HG03442 (cell line): ENCODE results near the gene LYRM4.

Experiments
- ATAC-seq: cut with Tn5 transposase; IDR thresholded peaks from one replicate; pipeline ENCODE4 v1.9.1; 2021; ENCODE audit warnings: mild to moderate bottlenecking, moderate library complexity; ENCODE audit not compliant: unreplicated experiment

Gene LYRM4

DNA sequence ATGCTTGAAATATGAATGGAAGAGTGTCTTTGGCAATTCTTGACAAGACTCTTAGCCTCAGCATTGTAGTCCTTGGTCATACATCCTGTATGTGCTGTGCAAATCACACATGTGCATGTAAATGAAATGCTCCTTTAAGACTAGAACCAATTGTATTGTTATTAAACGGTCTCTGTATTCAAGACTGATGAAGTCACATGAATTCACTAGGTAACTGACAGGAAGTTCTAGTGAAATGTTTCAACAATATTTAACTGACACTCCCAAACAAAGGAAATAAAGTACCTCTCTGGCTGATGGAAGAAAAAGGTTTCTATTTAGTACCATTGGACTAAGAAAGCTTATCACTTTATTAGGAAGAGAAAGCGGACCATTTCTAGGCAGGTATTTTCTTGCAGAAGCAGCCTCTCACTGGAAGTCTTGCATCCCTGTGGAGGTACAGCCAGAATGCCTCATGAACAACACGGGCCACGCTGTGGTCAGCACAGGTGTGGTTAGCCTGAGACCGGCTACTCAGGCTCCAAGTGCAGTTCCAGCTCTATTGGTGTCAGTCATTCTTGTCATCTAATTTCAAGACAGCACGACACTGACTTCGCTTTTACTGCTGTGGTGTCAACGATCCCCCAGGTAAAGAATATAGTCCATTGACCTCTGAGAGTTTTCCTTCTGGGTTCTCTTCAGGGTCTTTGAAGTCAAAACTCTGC is 158.3 kb downstream of the LYRM4 start:
- no peak for ATAC-seq

DNA sequence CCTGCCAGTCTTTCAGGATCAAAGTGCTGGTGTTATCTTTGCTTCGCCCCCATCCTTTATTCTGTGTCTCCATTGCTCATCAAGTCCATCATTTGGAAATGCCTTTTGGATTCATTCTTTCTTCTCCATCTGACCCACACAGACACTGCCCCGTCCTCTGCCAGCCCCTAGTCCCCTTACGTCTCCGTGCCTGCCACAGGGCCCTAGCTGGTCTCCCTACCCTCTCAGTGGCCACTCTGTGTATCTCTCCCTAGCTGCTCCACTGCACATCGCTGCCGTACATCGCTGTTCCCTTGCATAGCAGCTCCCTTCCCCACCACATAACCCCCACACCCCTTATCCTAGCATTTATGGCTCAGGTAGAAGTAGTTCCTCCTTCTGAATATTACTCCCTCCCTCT is 159.9 kb downstream of the LYRM4 start:
- ATAC-seq: no peak

DNA sequence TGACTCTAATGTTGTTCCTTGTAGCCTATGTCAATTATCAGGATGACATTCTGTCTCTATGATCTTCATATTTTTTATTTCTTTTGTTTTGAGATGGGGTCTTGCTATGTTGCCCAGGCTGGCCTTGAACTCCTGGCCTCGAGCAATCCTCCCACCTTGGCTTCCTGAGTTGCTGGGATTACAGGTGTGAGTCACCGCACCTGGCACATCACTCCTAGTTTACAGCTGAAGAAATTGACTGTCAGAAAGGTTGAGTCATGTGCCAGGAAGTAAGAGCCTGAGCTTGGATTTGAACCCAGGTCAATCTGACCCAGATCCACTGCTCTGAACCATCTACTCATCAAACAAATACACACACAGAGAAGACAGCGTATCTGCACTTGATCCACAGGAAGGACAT is 161.2 kb downstream of the LYRM4 start:
- no peak for ATAC-seq

DNA sequence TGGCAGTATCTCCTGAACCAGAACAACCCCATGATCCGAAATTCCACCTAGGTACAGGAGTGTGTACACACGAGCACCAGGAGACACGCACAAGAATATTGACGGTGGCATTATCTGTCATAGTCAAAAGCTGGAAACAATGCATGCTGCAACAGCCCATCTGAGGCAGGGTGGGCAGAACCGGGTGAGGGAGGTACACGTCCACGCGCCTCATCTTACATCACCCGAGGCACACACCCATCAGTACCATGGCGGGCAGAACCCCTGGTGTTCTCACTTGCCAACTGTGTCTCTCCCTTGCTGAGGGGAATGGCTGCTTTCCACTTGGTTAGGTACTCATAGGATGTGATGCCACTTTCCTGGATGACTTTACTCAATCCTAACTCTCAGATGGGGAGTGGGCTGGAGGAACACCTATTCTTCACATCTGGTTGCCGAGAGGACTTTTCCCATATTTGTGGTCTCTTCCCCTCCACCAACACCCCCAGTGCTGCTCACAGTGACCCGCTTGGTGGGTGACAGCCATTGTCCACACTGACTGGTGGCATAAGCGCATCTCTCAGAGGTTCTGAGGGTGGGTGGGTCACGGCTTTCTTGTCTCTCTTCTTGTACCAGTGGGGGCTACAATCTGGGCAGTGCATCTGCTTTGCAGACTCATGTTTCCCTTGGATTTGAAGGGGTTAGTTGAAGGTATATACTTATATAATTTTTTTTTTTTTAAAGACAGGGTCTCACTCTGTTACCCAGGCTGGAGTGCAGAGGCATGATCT is 162.1 kb downstream of the LYRM4 start:
- no peak for ATAC-seq

DNA sequence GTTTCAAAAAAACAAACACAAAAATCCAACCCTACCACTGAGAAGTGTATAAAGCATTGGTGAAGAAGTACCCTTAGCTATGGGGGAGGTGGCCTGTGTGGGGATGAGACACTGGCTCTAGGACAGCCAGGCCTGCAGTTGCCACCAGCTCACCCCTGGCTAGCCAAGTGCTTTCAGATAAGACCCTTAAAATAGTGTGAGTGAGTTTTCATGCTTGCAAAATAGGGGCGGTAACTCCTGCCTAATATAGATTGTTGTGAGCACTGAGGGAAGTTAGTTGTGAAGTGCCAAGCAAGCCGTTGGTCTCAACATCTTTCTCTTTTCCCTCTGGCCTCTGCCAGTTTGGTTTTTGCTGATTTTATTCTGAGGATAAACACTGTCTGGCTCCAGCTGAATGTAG is 164.3 kb downstream of the LYRM4 start:
- ATAC-seq: no peak

DNA sequence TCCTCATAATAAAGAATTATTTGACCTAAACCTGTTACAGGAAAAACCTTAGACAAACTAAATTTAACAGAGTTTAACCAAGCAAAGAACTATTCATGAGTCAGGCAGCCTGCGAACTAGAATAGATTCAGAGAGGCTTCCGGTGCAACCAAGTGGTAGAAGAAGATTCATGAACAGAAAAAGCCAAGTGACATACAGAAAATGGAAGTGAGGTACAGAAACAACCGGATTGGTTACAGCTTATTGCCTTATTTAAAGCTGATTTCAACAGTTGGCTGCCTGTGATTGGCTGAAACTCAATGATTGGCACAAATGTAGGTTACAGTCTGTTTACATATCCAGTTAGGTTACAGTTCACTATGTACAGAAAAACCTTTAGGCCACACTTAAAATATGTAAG is 165.5 kb downstream of the LYRM4 start:
- ATAC-seq: peak; percentile 64

DNA sequence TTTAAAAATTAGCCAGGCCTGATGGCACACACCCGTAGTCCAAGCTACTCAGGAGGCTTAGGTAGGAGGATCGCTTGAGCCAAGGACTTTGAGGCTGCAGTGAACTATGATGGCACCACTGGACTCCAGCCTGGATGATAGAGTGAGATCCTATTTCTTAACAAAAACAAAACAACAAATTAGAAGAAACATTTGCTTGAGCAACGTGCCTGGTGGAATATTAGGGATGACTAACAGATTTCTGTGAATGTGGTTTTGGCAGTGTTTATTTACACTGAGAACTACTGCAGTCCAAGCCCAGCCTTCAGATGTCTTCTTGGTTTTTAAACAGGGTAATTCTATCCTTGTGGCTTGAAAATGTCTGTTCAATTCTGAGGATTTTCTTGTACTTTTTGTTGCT is 166.4 kb downstream of the LYRM4 start:
- no peak for ATAC-seq

DNA sequence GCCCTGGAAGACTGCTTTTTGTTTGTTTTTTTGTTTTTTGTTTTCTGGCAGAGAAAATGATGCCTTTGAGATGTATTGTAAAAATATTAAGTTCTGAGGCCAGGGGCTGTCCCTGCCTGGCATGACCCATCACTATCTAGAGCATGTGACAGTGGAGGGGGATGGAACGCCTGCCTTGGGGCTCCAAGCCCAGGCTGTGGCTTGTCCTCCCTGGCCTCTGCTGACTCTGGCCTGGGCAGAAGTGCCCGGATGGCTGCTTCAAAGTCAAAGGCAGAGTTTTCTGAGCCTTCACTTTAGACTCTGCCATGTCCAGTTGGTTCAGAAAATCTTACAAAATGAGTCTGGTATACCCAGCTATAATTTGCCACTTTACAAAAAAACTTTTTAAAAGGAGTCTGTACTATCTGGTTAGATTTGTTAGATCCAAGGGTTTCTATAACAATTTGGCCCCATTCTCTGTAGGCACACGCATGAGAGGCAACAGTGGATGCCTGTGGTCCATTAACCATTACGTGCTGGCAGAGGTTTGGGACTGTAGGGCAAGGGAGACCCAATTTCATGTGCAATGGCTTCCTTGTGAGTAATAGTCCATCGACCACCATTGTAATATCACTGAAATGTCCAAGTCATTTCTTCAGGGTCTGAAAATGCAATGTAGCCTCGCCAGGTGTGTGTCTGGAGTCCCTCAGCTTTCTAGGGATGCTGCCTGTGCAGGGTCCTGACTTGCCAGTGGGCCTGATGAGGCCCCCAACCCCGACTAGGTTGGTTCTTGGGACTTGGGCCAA is 167.3 kb downstream of the LYRM4 start:
- no peak for ATAC-seq

DNA sequence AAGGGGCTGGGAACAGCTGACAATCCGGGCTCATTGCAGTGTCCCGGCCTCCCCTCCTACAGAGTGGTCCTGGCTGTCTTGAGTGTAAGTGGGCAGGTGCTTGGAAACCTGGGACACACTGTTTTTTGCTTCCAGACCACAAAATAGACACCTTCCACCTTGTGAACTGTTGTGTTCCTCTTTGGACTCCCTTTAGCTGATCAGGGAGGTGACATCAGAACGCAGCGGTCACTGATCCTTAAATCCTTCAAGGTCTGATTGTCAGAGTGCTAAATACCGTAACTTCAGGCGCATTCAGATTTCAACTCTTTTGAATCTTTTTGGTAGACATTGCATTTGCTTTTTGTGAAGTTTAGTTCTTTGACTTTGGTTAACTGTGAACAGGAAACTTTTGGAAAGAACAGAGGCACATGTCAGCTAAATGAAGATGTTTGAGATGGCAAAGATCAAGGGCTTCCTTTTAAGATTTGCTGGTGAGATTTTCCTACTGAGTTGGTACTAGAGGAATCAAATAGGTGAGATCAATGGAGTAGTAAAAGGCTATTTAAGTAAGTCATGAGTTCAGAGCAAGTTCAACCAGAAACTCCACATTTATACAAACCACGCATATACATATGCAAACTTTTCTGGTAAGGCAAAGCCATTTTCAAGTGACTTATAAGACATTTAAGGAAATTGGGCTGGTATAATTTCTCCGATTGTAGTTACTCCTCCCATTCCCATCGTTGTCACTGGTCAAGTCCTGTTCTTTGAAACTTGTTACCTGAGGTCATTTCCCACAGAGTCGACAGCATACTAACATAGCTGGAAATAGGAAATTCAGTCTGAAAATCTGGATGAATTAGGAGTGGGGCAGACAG is 169.3 kb downstream of the LYRM4 start:
- no peak for ATAC-seq

DNA sequence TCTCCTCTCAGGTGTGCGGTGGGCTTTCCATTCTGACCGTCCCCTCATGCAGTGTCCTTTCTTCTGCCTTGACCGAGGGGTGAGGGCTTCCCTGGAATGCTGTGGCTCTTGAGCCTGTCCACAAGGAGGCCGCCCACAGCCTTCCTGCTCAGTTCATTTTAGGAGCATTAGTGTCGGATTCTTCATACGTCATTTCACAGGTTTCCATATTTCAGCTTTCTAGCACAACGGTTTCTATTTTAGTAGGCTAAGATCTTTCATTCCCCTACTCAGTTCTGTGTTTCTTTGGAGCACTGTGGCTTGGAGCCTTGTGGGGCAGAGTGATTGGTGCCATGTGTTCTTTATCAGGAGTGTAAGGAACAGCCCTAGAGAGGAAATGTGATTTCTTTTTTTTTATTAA is 170.1 kb downstream of the LYRM4 start:
- no peak for ATAC-seq

DNA sequence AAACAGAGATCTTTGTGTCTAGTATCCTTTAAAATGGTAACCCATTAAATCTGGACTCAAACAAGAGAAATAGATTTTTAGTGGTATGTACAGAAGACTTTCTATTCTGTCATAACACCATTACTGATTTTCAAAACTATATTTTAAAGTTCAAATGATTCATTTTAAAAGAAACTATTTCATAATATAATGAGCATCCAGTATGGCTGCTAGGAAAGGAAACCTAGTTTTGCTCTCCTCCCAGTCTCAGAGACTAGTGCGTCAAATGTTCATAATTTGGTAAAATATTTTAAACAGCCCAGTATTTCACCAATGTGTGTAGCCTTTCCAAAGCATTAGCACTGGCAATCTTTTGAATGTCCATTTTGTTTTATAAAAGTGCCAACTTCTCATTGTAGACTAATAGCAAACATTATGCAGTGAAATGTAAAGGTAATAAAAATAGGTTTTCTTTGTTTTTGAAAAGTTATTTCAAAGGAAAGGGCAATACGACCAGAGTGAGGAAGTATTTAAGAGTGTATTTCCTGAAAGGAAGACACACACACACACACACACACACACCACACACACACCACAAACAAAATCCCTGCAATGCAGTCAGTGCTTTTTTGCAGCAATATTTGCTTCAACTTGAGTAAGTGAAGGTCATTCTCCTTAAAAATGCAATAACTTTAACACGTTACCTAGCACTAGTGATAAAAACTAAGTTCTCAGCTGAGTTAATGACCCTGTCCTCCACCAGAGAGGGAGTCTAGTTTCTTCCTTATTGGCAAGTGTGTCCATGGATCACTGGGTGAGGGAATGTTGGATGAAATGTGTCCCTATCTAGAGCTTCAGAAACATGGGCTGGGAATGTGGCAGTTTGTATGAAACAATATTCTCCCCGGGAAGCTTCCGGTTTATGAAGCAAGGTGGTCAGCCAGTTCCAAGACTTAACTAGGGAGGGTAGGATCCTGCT is 171.0 kb downstream of the LYRM4 start:
- ATAC-seq: no peak

DNA sequence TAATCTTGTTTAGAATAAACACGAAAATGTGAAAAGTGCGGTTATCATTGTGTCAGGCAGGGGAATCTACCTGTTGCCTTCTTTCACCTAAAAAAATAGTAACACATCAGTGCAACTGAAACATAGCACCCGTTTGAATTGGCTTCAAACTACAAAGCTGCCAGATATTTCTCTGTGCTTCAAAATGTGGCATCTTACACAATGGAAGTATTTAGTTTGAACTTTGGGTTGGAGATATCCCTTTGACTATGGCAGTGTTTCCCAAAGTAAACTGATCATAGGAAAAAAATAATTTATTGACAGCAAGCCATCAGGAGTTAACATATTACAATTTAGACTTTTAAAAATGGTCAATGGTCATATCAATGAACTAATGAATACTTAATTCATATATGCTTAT is 172.0 kb downstream of the LYRM4 start:
- ATAC-seq: no peak

DNA sequence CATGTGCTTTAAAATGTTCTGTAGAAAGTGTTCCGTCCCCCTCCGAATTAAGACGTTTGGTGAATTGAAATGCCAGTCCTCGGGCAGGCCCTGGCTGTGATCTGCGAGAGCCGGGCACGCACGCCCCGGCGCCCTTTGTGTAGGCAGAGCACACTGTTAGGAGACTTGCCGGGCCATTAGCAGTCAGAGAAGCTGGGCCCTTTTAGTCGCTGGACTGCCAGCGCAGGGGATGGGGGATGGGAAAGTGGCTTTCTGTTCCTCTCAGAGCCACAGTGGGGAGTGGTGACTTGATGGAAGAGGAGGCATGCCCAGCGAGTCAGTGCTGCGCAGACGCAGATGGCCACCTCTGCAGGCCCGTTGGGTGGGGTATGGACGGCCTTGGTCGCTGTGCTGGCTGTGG is 173.4 kb downstream of the LYRM4 start:
- no peak for ATAC-seq

DNA sequence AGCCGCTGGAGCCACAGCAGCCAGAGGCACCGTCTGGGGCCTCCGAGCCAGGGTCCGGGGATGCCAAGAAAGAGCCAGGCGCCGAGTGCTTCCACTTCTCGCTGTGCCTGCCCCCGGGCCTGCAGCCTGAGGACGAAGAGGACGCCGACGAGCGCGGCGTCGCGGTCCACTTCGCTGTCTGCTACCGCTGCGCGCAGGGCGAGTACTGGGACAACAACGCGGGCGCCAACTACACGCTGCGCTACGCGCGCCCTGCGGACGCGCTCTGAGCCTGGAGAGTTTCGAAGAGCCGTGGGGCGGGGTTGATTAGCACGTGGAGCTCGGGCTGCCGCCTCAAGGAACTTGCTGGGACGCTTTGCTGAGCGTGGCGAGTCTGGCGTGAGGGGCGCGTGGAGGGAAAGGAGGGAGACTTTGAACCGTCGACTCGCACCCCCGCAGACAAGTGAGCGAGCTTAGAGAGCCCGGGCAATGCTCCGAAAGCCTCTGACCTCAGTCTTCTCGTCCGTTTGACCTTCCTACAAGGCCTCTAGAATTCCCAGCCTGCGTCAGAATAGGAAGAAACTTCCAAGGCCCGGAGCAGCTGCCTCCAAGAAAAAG is 174.4 kb downstream of the LYRM4 start:
- no peak for ATAC-seq

DNA sequence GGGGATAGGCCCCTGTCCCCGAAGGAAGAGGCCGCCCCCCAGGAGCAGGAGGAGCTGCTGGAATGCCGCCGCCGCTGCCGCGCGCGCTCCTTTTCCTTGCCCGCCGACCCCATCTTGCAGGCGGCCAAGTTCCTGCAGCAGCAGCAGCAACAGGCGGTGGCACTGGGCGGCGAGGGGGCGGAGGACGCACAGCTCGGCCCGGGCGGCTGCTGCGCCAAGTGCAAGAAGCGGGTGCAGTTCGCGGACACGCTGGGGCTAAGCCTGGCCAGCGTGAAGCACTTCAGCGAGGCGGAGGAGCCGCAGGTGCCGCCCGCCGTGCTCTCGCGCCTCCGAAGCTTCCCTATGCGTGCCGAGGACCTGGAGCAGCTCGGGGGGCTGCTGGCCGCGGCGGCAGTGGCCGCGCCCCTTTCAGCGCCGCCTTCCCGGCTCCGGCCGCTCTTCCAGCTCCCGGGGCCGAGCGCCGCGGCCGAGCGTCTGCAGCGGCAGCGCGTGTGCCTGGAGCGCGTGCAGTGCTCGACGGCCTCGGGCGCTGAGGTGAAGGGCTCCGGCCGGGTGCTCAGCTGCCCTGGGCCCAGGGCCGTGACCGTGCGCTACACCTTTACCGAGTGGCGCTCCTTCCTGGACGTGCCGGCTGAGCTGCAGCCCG is 175.0 kb downstream of the LYRM4 start:
- ATAC-seq: peak; percentile 11

DNA sequence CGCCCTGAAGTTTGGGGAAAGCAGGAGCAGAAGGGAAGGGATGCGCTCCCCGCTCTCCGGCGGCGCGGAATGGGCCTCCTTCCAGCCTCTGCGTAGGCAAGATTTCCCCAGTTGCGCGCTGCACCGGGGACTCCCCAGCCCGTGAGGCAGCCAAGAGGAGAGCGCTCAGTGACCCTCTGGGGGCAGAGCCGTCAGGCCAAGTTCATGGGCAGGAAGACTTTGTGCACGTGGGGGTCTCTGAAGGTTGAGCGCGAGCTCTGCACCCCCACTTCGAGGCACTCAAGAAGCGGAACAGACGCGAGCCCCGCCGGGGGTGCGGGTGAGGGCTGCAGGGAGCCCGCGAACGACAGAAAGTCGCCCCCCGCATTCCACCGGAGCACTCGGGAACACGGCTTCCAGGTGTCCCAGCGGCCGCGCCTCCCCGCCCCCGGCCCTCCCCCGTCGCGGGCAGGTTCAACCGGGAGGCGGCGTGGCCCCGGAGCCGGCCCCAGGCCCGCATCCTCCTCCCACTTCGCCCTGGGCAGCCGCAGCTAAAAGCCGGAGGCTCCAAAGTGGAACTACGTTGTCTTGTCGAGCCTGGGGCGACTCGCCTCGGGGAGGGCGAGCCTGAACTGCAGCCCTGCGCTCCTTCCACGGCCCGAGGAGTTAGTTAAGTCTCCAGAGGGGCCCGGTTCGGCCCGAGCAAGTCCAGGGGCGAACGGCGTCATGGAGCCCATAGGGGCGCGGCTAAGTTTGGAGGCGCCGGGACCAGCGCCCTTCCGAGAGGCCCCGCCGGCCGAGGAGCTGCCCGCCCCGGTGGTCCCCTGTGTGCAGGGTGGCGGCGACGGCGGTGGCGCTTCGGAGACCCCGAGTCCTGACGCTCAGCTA is 175.7 kb downstream of the LYRM4 start, which contains the start of gene PPP1R3G:
PPP1R3G (plus strand) TSS at position 561 of the 867 bp plus-strand sequence; CDS start at position 706, 145 bp downstream.
- ATAC-seq: peak; percentile 52

DNA sequence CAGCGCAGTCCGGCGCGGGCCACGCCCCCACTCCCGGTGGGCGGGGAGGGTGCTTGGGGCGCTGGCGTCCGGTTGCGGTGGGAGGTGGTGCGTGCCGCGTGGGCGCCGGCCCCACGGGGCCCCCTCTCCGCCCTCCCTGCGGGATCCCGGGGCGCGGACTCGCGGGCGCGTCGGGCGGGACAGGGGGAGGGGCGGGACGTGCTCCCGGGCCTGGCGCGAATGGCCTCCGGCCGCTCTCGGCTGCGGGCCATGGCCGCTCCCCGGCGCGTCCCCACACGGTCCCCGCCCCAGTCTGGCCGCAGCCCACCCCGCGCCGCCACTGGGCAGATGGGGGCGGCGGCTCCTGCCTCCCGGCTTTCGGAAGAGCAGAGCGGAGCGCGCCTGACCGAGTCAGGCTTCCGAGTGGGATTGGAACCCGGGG is 176.4 kb downstream of the LYRM4 start:
- ATAC-seq: peak; percentile 30
